HepG2 (cell line): Measurements from ENCODE around the gene LAMB4. TPM values are rescaled to one million over a fixed set of nuclear protein-coding genes. Genes with fewer than 3 reads are reported as not detected.

Source experiments
- HMGA1 ChIP-seq: sonication (generic); formaldehyde crosslinking; conservative IDR thresholded peaks from 2 replicates; pipeline ENCODE4 v1.4.0; 2020; ENCODE audit warnings: missing genetic modification reagents
- HNRNPL ChIP-seq: fragments of 200-400 bp; formaldehyde crosslinking; IDR thresholded peaks from 2 replicates; pipeline ENCODE4 v1.6.1; 2017; ENCODE audit warnings: mild to moderate bottlenecking, low read depth, low read length
- KDM4B ChIP-seq: sonication (generic); formaldehyde crosslinking; IDR thresholded peaks from 2 replicates; pipeline ENCODE4 v1.4.0; 2020; ENCODE audit warnings: missing genetic modification reagents
- MTA1 ChIP-seq: sonication (generic); formaldehyde crosslinking; IDR thresholded peaks from 2 replicates; pipeline ENCODE4 v1.4.0; 2020; ENCODE audit warnings: missing genetic modification reagents, mild to moderate bottlenecking, borderline replicate concordance
- RXRB ChIP-seq: IDR thresholded peaks from 2 replicates; pipeline ENCODE4 v1.6.1; 2016; ENCODE audit warnings: borderline replicate concordance, missing genetic modification reagents, missing compliant biosample characterization
- TMF1 ChIP-seq: sonication (generic); formaldehyde crosslinking; IDR thresholded peaks from 2 replicates; pipeline ENCODE4 v1.8.1; 2022; ENCODE audit warnings: low read depth, missing genetic modification reagents
- YY1 ChIP-seq: IDR thresholded peaks from 2 replicates; pipeline ENCODE4 v1.6.1; 2011; ENCODE audit warnings: low read length, low read depth, moderate library complexity, mild to moderate bottlenecking; ENCODE audit not compliant: insufficient read depth, insufficient replicate concordance
- ZNF124 ChIP-seq: sonication (generic); formaldehyde crosslinking; IDR thresholded peaks from 2 replicates; pipeline ENCODE4 v1.4.0; 2020; ENCODE audit warnings: missing genetic modification reagents
- ZNF180 ChIP-seq: sonication (generic); formaldehyde crosslinking; IDR thresholded peaks from 2 replicates; pipeline ENCODE4 v1.4.0; 2020; ENCODE audit warnings: low read depth, missing genetic modification reagents, borderline replicate concordance
- ZNF235 ChIP-seq: sonication (generic); formaldehyde crosslinking; IDR thresholded peaks from 2 replicates; pipeline ENCODE4 v1.8.1; 2023; ENCODE audit warnings: mild to moderate bottlenecking, missing genetic modification reagents, borderline replicate concordance
- ZNF678 ChIP-seq: sonication (generic); formaldehyde crosslinking; IDR thresholded peaks from 2 replicates; pipeline ENCODE4 v1.4.0; 2020; ENCODE audit warnings: mild to moderate bottlenecking, missing genetic modification reagents
- ZNF709 ChIP-seq: sonication (generic); formaldehyde crosslinking; IDR thresholded peaks from 2 replicates; pipeline ENCODE4 v1.5.0; 2020; ENCODE audit warnings: mild to moderate bottlenecking, missing genetic modification reagents
- polyA plus RNA-seq, 8 experiments: library from polyadenylated mRNA; depleted of rRNA in 3 of 8; stranded (reverse) in 7 of 8; unstranded in 1 of 8; fragments of >200 nt; fragmentation: Illumina TruSeq in 4 of 8; extraction: Trizol in 4 of 8; gene quantifications; 2 replicates each; pipeline versions ENCODE4 v1.2.1 to v1.2.3, GENCODE V29; 2011 to 2016; ENCODE audit warnings: low read depth in 4 of 8, missing spikeins in 1 of 8, mixed read lengths in 1 of 8; ENCODE audit not compliant: insufficient read depth in 1 of 8
- total RNA-seq, 5 experiments: library from RNA; depleted of rRNA; stranded (reverse); fragments of >200 nt; fragmentation: Illumina TruSeq; extraction: Trizol; gene quantifications; 2 replicates each; pipeline ENCODE4 v1.2.3, GENCODE V29; 2016; ENCODE audit warnings: low read depth in 1 of 5
- TF ChIP-seq, protein P1 (sequence below): sonication (generic); formaldehyde crosslinking; IDR thresholded peaks from 2 replicates; pipeline ENCODE4 v1.5.0; 2020; ENCODE audit warnings: missing genetic modification reagents
- TF ChIP-seq, protein P2 (sequence below): sonication (generic); formaldehyde crosslinking; IDR thresholded peaks from 2 replicates; pipeline ENCODE4 v1.4.0; 2020; ENCODE audit warnings: mild to moderate bottlenecking, missing genetic modification reagents
- TF ChIP-seq, protein P3 (sequence below): sonication (generic); formaldehyde crosslinking; IDR thresholded peaks from 2 replicates; pipeline ENCODE4 v1.8.0; 2023; ENCODE audit warnings: mild to moderate bottlenecking, missing genetic modification reagents
- TF ChIP-seq, protein P4 (sequence below): IDR thresholded peaks from 2 replicates; pipeline ENCODE4 v1.6.1; 2016; ENCODE audit warnings: missing compliant biosample characterization, missing genetic modification reagents, borderline replicate concordance
- TF ChIP-seq, protein P5 (sequence below): sonication (generic); formaldehyde crosslinking; IDR thresholded peaks from 2 replicates; pipeline ENCODE4 v1.9.0; 2021; ENCODE audit warnings: missing genetic modification reagents, borderline replicate concordance
- TF ChIP-seq, protein P6 (sequence below): sonication (generic); formaldehyde crosslinking; IDR thresholded peaks from 2 replicates; pipeline ENCODE4 v1.5.1; 2020; ENCODE audit warnings: mild to moderate bottlenecking, missing genetic modification reagents, borderline replicate concordance
- TF ChIP-seq, protein P7 (sequence below): sonication (generic); formaldehyde crosslinking; IDR thresholded peaks from 2 replicates; pipeline ENCODE4 v1.5.1; 2020; ENCODE audit warnings: missing genetic modification reagents, mild to moderate bottlenecking, borderline replicate concordance

The LAMB4 gene
- total and polyA plus RNA-seq, 2 of the 13 experiments (the other 11 are each of a cell fraction or from before 2014, with no cell fraction given), result 0.05 TPM; not detected in 1

DNA sequence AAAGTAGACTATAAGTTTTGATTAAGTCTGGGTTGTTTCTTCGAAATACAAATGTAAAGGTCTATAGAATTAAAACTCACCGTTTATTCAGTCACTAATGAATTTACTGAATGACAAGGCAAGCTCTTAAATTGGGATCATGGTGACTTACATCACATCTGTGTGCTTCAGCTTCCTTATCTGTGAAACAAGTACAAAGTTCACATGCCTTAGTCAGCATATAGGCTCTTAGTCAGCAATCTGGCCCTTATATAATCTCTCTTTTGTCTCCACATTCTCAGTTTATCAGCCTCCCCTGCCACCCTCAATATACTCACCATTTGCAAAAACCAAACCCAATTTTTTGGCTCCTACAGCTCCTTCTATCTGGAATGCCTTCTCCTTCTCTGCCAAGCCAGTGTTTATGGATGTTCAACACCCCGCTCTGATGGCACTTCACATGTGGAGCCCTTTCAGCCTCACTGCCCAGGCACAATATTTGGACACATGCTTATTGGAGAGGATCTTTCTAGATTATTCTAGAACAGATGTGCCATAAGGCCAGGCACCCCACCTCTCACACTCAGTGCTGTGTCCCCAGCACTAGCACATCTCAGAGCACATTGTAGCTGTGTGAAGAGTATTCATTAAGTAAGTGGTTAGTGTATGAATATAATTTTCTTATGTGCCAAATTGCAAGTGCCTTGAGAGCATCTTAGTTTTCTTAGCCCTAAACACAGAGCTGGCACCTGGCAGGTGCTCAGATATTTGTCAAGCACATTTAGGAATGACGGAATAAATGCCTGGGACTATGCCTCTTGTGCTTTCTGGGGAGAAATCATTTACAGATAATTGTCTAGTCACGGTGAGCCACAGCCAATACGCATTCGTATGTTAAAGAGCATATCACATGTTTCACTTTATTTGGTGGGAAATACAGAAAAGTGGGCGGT is 117.4 kb downstream of the LAMB4 start (continued):
- TF ChIP-seq, protein P1, sequence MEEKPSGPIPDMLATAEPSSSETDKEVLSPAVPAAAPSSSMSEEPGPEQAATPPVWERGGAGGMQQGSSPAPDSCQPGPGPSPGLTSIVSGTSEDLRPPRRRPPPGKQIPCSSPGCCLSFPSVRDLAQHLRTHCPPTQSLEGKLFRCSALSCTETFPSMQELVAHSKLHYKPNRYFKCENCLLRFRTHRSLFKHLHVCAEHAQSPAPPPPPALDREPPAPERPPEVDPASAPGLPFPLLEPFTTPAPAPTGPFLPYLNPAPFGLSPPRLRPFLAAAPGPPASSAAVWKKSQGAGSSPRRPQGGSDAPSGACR, result no peak
- TF ChIP-seq, protein P2, sequence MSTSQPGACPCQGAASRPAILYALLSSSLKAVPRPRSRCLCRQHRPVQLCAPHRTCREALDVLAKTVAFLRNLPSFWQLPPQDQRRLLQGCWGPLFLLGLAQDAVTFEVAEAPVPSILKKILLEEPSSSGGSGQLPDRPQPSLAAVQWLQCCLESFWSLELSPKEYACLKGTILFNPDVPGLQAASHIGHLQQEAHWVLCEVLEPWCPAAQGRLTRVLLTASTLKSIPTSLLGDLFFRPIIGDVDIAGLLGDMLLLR, result no peak
- TF ChIP-seq, protein P3, sequence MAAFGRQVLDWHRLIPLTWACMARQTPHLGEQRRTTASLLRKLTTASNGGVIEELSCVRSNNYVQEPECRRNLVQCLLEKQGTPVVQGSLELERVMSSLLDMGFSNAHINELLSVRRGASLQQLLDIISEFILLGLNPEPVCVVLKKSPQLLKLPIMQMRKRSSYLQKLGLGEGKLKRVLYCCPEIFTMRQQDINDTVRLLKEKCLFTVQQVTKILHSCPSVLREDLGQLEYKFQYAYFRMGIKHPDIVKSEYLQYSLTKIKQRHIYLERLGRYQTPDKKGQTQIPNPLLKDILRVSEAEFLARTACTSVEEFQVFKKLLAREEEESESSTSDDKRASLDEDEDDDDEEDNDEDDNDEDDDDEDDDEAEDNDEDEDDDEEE (CRISPR knock-in tag), result no peak
- TF ChIP-seq, protein P4, sequence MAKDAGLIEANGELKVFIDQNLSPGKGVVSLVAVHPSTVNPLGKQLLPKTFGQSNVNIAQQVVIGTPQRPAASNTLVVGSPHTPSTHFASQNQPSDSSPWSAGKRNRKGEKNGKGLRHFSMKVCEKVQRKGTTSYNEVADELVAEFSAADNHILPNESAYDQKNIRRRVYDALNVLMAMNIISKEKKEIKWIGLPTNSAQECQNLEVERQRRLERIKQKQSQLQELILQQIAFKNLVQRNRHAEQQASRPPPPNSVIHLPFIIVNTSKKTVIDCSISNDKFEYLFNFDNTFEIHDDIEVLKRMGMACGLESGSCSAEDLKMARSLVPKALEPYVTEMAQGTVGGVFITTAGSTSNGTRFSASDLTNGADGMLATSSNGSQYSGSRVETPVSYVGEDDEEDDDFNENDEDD (CRISPR knock-in tag), result no peak
- TF ChIP-seq ZNF124, result no peak
- TF ChIP-seq ZNF180 (CRISPR knock-in tag), result no peak
- TF ChIP-seq HMGA1 (CRISPR knock-in tag), result no peak
- TF ChIP-seq ZNF678 (CRISPR knock-in tag), result no peak
- TF ChIP-seq, protein P5, sequence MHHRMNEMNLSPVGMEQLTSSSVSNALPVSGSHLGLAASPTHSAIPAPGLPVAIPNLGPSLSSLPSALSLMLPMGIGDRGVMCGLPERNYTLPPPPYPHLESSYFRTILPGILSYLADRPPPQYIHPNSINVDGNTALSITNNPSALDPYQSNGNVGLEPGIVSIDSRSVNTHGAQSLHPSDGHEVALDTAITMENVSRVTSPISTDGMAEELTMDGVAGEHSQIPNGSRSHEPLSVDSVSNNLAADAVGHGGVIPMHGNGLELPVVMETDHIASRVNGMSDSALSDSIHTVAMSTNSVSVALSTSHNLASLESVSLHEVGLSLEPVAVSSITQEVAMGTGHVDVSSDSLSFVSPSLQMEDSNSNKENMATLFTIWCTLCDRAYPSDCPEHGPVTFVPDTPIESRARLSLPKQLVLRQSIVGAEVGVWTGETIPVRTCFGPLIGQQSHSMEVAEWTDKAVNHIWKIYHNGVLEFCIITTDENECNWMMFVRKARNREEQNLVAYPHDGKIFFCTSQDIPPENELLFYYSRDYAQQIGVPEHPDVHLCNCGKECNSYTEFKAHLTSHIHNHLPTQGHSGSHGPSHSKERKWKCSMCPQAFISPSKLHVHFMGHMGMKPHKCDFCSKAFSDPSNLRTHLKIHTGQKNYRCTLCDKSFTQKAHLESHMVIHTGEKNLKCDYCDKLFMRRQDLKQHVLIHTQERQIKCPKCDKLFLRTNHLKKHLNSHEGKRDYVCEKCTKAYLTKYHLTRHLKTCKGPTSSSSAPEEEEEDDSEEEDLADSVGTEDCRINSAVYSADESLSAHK (CRISPR knock-in tag), result no peak
- TF ChIP-seq MTA1, result no peak
- no peak for TF ChIP-seq TMF1 (CRISPR knock-in tag)
- TF ChIP-seq YY1, result no peak
- no peak; the same call in 1 of the 2 replicates for TF ChIP-seq KDM4B (CRISPR knock-in tag)
- TF ChIP-seq RXRB (CRISPR knock-in tag), result peak; percentile 93
- TF ChIP-seq ZNF709 (CRISPR knock-in tag), result 0 out of 2 replicates have a peak, but pooled peaks have one; percentile 26
- TF ChIP-seq, protein P6, sequence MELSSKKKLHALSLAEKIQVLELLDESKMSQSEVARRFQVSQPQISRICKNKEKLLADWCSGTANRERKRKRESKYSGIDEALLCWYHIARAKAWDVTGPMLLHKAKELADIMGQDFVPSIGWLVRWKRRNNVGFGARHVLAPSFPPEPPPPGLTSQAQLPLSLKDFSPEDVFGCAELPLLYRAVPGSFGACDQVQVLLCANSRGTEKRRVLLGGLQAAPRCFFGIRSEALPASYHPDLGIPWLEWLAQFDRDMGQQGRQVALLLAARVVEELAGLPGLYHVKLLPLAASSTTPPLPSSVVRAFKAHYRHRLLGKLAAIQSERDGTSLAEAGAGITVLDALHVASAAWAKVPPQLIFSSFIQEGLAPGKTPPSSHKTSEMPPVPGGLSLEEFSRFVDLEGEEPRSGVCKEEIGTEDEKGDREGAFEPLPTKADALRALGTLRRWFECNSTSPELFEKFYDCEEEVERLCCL (CRISPR knock-in tag), result no peak
- no peak for TF ChIP-seq ZNF235
- no peak for TF ChIP-seq HNRNPL
- TF ChIP-seq, protein P7, sequence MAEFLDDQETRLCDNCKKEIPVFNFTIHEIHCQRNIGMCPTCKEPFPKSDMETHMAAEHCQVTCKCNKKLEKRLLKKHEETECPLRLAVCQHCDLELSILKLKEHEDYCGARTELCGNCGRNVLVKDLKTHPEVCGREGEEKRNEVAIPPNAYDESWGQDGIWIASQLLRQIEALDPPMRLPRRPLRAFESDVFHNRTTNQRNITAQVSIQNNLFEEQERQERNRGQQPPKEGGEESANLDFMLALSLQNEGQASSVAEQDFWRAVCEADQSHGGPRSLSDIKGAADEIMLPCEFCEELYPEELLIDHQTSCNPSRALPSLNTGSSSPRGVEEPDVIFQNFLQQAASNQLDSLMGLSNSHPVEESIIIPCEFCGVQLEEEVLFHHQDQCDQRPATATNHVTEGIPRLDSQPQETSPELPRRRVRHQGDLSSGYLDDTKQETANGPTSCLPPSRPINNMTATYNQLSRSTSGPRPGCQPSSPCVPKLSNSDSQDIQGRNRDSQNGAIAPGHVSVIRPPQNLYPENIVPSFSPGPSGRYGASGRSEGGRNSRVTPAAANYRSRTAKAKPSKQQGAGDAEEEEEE (CRISPR knock-in tag), result no peak
